ENCODE measurements around the gene SDSL. TPM values are rescaled to one million over a fixed set of nuclear protein-coding genes. Genes with fewer than 3 reads are reported as not detected.

Gene SDSL
- total and polyA plus RNA-seq, 10 of the 15 experiments (the other 5 are each of a cell fraction or from before 2014, with no cell fraction given), result 0.18 to 4.4 (median 1.0) TPM

DNA sequence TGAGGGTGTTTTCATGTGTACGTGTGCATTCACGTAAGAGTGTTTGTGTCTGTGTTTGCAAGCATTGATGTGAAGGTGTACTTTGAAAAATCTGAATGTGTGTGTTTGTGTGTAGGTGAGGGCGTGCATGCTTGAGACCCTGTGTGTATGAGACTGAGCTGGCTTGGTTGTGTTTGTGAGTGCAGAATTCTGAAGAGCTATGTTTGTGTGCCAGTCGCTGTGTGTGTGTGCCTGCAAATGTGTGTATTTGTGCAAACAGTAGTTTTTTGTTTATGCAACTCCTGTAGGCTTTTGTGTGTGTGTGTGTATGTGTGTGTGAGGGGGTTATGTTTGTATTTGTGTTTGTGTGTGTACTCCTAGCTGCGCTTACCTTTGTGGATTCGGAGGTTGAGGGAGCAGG is 51.2 kb downstream of the SDSL start:
- H3K79me2 ChIP-seq (ENCODE audit: control insufficient read depth, insufficient read depth, low read length), result no peaks in the 10 kb centered on the region
- in situ Hi-C loops (cut with MboI), result no loop called here
- CTCF ChIA-PET, result no interaction called here
- 38% methylated on average over 6 of the region's 6 CpGs for WGBS (ENCODE audit: insufficient coverage, insufficient replicate concordance, low lambda C conversion rate, missing lambda C conversion rate)
- H3K4me2 ChIP-seq (ENCODE audit: control insufficient read depth, insufficient read depth), result no peak overlapping the region
- RAD21 ChIA-PET (ENCODE audit: unreplicated experiment), result interaction anchor here (0.9 kb wide), 1 partner anchor 9 kb away, joined by 4 read pairs; no protein-coding TSS in a partner anchor
- intact Hi-C loops (cut with micrococcal nuclease; ENCODE audit: unreplicated experiment), result no loop called here
- H3K4me3 ChIP-seq, result no peak overlapping the region
- BruUV-seq (replicated peaks), result no TSS peak
- peaks cover 27 to 28% of the 10 kb centered on the region in 2 experiments for H3K27me3 ChIP-seq (replicated peaks in 1 of 2; ENCODE audit: control insufficient read depth in 2 of 2, insufficient read depth in 2 of 2, low read length in 1 of 2)
- H2AFZ ChIP-seq (ENCODE audit: control insufficient read depth, low read depth, low read length), result no peak overlapping the region
- H3K9me3 ChIP-seq (replicated peaks; ENCODE audit: control insufficient read depth, insufficient read depth, low read length), result no peaks in the 10 kb centered on the region; the same call in 2 of the 3 replicates
- H3K27ac ChIP-seq (ENCODE audit: control insufficient read depth, insufficient read depth), result no peak overlapping the region
- POLR2A ChIA-PET, result no interaction called here
- H3K36me3 ChIP-seq (ENCODE audit: control insufficient read depth in 2 of 2, insufficient read depth in 2 of 2, low read length in 1 of 2), result no peaks in the 10 kb centered on the region
- no peaks in the 10 kb centered on the region for H4K20me1 ChIP-seq (ENCODE audit: control insufficient read depth, insufficient read depth)
- H3K4me1 ChIP-seq (ENCODE audit: control insufficient read depth, insufficient read depth, low read length), result no peaks in the 10 kb centered on the region
- TF ChIP-seq HCFC1 (IDR thresholded peaks at IDR 0.05; ENCODE audit: low read length) (no peak), RFX5 (IDR thresholded peaks at IDR 0.05; ENCODE audit: low read depth, low read length) (no peak), HDGF (IDR thresholded peaks at IDR 0.05) (no peak), NBN (IDR thresholded peaks at IDR 0.05) (no peak), NKRF (conservative IDR thresholded peaks at IDR 0.05) (no peak), FOS (IDR thresholded peaks at IDR 0.05; ENCODE audit: borderline replicate concordance, extremely low read depth, insufficient read length) (no peak), NR2F1 (conservative IDR thresholded peaks at IDR 0.05) (no peak), MTA2 (IDR thresholded peaks at IDR 0.05; ENCODE audit: low read depth) (no peak), NFIC (IDR thresholded peaks at IDR 0.05; ENCODE audit: low read depth, low read length) (no peak), TARDBP (IDR thresholded peaks at IDR 0.05; ENCODE audit: borderline replicate concordance) (no peak)
- DNase-seq (ENCODE audit: low read depth, low spot score) (no peak), FAIRE-seq (no peak), ATAC-seq (no peak)
- no peak overlapping the region for H3K9ac ChIP-seq (ENCODE audit: control insufficient read depth, insufficient read depth, low read length)
- SMC1A ChIA-PET (ENCODE audit: uncharacterized antibody, unreplicated experiment), result interaction anchor here (1.2 kb wide), 1 partner anchor 17 kb away, joined by 3 read pairs; no protein-coding TSS in a partner anchor
